ENCODE results near the gene MUSTN1.

MUSTN1 gene

DNA sequence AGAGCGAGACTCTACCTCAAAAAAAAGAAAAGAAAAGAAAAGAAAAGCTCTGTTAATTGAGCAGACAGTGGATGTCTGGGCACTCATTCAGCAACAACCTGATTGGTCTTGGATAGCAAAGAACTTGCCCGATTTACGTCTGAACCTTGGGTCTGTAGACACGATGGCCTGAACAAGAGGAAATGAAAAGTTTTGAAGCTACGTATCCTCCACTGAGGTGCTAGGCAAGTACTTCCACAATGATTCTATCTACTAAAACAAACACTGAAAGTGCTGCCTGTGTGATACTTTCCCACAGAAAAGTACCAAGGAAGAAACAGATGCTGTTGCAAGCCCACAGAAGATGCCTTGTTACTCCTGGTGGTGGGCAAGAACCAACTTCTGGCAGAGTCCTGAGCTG, 21.8 kb upstream of the MUSTN1 start:
- TF ChIP-seq, protein P1, sequence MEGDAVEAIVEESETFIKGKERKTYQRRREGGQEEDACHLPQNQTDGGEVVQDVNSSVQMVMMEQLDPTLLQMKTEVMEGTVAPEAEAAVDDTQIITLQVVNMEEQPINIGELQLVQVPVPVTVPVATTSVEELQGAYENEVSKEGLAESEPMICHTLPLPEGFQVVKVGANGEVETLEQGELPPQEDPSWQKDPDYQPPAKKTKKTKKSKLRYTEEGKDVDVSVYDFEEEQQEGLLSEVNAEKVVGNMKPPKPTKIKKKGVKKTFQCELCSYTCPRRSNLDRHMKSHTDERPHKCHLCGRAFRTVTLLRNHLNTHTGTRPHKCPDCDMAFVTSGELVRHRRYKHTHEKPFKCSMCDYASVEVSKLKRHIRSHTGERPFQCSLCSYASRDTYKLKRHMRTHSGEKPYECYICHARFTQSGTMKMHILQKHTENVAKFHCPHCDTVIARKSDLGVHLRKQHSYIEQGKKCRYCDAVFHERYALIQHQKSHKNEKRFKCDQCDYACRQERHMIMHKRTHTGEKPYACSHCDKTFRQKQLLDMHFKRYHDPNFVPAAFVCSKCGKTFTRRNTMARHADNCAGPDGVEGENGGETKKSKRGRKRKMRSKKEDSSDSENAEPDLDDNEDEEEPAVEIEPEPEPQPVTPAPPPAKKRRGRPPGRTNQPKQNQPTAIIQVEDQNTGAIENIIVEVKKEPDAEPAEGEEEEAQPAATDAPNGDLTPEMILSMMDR (IDR thresholded peaks at IDR 0.05): no peak
- Histone ChIP-seq H3K79me2 (no peaks in the 10 kb centered on the region), H2AFZ (no peak overlapping the region), H3K4me1 (no peaks in the 10 kb centered on the region), H3K27me3 (ENCODE audit: control insufficient read depth, insufficient read depth, low read length) (no peaks in the 10 kb centered on the region), H3K4me2 (ENCODE audit: low read length) (no peak overlapping the region), H3K27ac (no peak overlapping the region), H3K4me3 (ENCODE audit: low read depth, low read length) (no peak overlapping the region), H3K9me3 (ENCODE audit: control insufficient read depth, low read length) (no peaks in the 10 kb centered on the region), H3K9ac (no peak overlapping the region), H3K36me3 (ENCODE audit: control insufficient read depth, insufficient read depth, low read length) (no peaks in the 10 kb centered on the region)

DNA sequence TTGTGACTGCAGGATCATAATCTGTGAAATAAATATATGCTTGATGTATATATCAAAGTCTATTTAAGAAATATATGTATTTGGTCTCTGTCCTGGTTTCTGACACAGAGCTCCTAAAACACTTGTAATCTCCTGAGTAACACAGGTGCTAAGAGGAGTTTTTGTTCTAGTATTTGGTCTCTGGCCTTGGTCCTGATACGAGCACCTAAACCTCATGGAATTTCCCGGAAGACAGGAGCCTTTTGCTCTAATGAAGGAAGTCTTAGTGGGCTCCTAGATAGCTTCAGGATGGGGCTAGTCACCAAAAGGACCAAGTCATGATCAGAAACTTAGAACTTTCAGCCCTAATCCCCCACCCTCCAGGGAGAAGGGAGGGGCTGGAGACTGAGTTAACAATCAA, 19.2 kb upstream of the MUSTN1 start:
- Histone ChIP-seq H3K4me3 (ENCODE audit: low read depth, low read length) (no peak overlapping the region), H3K4me2 (ENCODE audit: low read length) (no peak overlapping the region), H3K9ac (no peak overlapping the region), H3K79me2 (no peaks in the 10 kb centered on the region), H3K4me1 (no peaks in the 10 kb centered on the region), H3K9me3 (ENCODE audit: control insufficient read depth, low read length) (no peaks in the 10 kb centered on the region), H3K27ac (no peak overlapping the region), H3K27me3 (ENCODE audit: control insufficient read depth, insufficient read depth, low read length) (no peaks in the 10 kb centered on the region), H2AFZ (no peak overlapping the region), H3K36me3 (ENCODE audit: control insufficient read depth, insufficient read depth, low read length) (no peaks in the 10 kb centered on the region)
- TF ChIP-seq, protein P1 (IDR thresholded peaks at IDR 0.05): no peak

DNA sequence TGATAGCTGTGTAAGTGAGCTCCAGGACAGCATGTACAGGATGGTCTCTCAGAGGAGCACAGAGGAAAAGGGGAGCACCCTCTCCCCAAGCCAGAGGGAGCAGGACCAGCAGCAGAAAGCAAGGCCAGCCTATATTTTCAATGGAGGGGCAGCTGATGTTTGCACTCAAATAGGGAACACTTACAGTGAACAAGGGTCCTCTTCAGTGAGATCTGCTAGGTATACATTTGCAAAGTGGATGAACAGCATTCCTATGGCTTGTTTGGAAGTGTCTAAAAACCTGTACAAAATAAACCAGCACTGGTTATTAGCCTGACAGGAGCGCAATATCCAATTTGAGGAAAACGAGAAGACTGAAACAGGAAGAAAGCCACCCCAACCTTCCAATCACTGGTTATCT, 17.6 kb upstream of the MUSTN1 start:
- Histone ChIP-seq H3K36me3 (ENCODE audit: control insufficient read depth, insufficient read depth, low read length) (no peaks in the 10 kb centered on the region), H3K27ac (no peak overlapping the region)

DNA sequence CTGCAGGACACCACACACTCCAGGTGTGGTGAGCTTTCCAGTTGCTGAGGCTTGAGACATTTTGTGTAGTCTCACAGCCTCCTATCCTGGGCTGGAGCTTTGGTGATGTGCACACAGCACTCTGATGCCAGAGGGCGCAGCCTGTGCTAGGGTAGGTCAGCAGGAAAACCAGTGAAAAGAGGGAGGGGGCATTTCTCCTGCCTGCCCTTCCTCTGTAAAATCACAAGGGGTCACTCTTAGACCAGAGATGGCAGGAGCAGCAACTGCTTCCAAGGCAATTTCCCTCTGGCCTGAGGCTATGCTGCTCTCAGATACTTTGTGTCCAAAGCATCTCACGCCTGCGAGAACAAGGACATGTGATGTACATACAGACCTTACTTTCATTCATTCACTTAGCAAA, 16.5 kb upstream of the MUSTN1 start:
- Histone ChIP-seq H3K4me1 (no peaks in the 10 kb centered on the region), H3K79me2 (no peaks in the 10 kb centered on the region), H3K27ac (no peak overlapping the region), H3K36me3 (ENCODE audit: control insufficient read depth, insufficient read depth, low read length) (no peaks in the 10 kb centered on the region), H3K9ac (no peak overlapping the region), H3K27me3 (ENCODE audit: control insufficient read depth, insufficient read depth, low read length) (no peaks in the 10 kb centered on the region), H3K9me3 (ENCODE audit: control insufficient read depth, low read length) (no peaks in the 10 kb centered on the region), H3K4me3 (ENCODE audit: low read depth, low read length) (no peak overlapping the region), H2AFZ (no peak overlapping the region), H3K4me2 (ENCODE audit: low read length) (no peak overlapping the region)
- TF ChIP-seq, protein P1 (IDR thresholded peaks at IDR 0.05): peak; percentile 36

More for the DNA sequence above, 17.6 kb upstream of the MUSTN1 start:
- Histone ChIP-seq H2AFZ (no peak overlapping the region), H3K79me2 (no peaks in the 10 kb centered on the region), H3K4me3 (ENCODE audit: low read depth, low read length) (no peak overlapping the region), H3K4me1 (no peaks in the 10 kb centered on the region), H3K27me3 (ENCODE audit: control insufficient read depth, insufficient read depth, low read length) (no peaks in the 10 kb centered on the region), H3K9me3 (ENCODE audit: control insufficient read depth, low read length) (no peaks in the 10 kb centered on the region), H3K9ac (no peak overlapping the region), H3K4me2 (ENCODE audit: low read length) (no peak overlapping the region)
- TF ChIP-seq, protein P1 (IDR thresholded peaks at IDR 0.05): no peak

DNA sequence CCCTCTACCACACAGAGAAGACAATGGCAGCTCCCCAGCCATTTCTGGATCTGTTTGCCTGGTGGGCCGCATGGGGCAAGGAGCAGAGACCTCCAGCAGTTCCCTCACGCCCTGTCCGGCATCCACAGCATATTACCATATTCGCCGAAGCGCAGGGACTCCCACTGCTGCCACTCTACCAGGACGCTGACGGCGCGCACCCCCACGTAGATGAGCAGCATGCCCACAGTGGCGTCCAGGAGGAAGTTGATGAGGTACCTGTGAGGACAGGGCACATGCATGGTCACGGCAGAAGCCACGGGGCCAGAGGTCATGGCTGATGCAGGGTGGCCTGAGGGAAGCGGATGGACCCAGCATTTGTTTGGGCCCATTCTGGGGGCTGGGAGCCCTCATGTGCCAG, 14.8 kb upstream of the MUSTN1 start:
- no peak overlapping the region for H3K9ac ChIP-seq
- H3K36me3 ChIP-seq (ENCODE audit: control insufficient read depth, insufficient read depth, low read length): no peaks in the 10 kb centered on the region
- H3K9me3 ChIP-seq (ENCODE audit: control insufficient read depth, low read length): no peaks in the 10 kb centered on the region
- no peak overlapping the region for H3K4me3 ChIP-seq (ENCODE audit: low read depth, low read length)
- TF ChIP-seq, protein P1 (IDR thresholded peaks at IDR 0.05): no peak
- no peaks in the 10 kb centered on the region for H3K4me1 ChIP-seq
- H3K27ac ChIP-seq: no peak overlapping the region
- no peaks in the 10 kb centered on the region for H3K79me2 ChIP-seq
- no peak overlapping the region for H3K4me2 ChIP-seq (ENCODE audit: low read length)
- no peaks in the 10 kb centered on the region for H3K27me3 ChIP-seq (ENCODE audit: control insufficient read depth, insufficient read depth, low read length)
- H2AFZ ChIP-seq: no peak overlapping the region
